ENCODE data around the gene STARD6.

STARD6 gene

GRCh38 chr18:54330768-54331548, 26.7 kb downstream of the STARD6 start:
- TF ChIP-seq, protein P1, sequence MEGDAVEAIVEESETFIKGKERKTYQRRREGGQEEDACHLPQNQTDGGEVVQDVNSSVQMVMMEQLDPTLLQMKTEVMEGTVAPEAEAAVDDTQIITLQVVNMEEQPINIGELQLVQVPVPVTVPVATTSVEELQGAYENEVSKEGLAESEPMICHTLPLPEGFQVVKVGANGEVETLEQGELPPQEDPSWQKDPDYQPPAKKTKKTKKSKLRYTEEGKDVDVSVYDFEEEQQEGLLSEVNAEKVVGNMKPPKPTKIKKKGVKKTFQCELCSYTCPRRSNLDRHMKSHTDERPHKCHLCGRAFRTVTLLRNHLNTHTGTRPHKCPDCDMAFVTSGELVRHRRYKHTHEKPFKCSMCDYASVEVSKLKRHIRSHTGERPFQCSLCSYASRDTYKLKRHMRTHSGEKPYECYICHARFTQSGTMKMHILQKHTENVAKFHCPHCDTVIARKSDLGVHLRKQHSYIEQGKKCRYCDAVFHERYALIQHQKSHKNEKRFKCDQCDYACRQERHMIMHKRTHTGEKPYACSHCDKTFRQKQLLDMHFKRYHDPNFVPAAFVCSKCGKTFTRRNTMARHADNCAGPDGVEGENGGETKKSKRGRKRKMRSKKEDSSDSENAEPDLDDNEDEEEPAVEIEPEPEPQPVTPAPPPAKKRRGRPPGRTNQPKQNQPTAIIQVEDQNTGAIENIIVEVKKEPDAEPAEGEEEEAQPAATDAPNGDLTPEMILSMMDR (IDR thresholded peaks at IDR 0.05; ENCODE audit: low read depth, low read length, missing control alignments), result no peak

GRCh38 chr18:54329787-54330186, 27.9 kb downstream of the STARD6 start:
- Histone ChIP-seq H3K27me3 (replicated peaks) (no peaks in the 10 kb centered on the region), H3K4me3 (ENCODE audit: low read depth, low read length) (no peak overlapping the region), H3K27ac (no peak overlapping the region), H3K36me3 (replicated peaks) (no peaks in the 10 kb centered on the region)
- DNase-seq, result no peak
- in situ Hi-C loops (cut with HindIII; ENCODE audit: low pct_ligation_motif_present, low sequenced_read_pairs), result no loop called here
- TF ChIP-seq, protein P1 (IDR thresholded peaks at IDR 0.05; ENCODE audit: low read depth, low read length, missing control alignments), result no peak

More at GRCh38 chr18:54330768-54331548, 26.7 kb downstream of the STARD6 start:
- in situ Hi-C loops (cut with HindIII; ENCODE audit: low pct_ligation_motif_present, low sequenced_read_pairs), result no loop called here
- H3K27me3 ChIP-seq (replicated peaks), result no peaks in the 10 kb centered on the region
- H3K36me3 ChIP-seq (replicated peaks), result no peaks in the 10 kb centered on the region
- no peak overlapping the region for H3K4me3 ChIP-seq (ENCODE audit: low read depth, low read length)
- no peak for DNase-seq
- no peak overlapping the region for H3K27ac ChIP-seq

DNA sequence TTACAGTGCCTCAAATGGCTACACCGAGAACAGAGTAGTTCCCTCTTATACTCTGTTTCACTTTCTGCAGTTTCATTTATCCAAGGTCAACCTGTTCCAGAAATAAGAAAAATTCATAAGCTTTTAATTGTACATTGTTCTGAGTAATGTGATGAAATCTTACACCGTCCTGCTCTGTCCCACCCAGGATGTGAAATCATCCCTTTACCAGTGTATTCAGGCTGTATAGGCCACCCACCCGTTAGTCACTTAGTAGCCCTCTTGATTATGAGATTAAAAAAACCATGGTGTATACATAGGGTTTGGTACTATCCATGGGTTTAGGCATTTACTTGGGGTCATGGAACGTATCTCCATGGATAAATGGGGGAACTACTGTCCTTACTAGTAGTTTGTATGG, 29.8 kb downstream of the STARD6 start:
- no peak for DNase-seq
- H3K4me3 ChIP-seq (ENCODE audit: low read depth, low read length), result no peak overlapping the region
- in situ Hi-C loops (cut with HindIII; ENCODE audit: low pct_ligation_motif_present, low sequenced_read_pairs), result no loop called here

DNA sequence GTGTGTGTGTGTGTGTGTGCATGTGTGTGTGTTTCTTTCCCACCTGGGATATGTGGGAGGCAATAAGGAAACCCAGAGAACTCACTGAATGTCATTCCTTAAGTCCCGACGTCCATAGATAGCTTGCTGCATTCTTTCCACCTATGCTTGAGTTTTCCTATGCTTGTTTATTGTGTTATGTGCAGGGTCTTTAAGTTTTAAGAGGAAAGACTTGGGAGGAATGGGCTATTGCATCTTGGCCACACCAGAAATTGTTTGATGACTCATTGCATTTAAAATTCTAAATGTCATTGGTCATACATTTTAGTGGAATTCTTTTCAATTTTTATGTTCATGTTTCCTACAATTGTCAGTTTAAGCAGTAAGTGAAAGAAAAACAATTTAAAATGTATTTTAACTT, 33.7 kb downstream of the STARD6 start:
- H3K27ac ChIP-seq, result no peak overlapping the region
- H3K4me3 ChIP-seq (ENCODE audit: low read depth, low read length), result no peak overlapping the region
- TF ChIP-seq, protein P1 (IDR thresholded peaks at IDR 0.05; ENCODE audit: low read depth, low read length, missing control alignments), result no peak
- H3K36me3 ChIP-seq (replicated peaks), result no peaks in the 10 kb centered on the region
- in situ Hi-C loops (cut with HindIII; ENCODE audit: low pct_ligation_motif_present, low sequenced_read_pairs), result no loop called here
- H3K27me3 ChIP-seq (replicated peaks), result no peaks in the 10 kb centered on the region
- no peak for DNase-seq

More for the DNA sequence above, 29.8 kb downstream of the STARD6 start:
- H3K36me3 ChIP-seq (replicated peaks), result no peaks in the 10 kb centered on the region
- no peaks in the 10 kb centered on the region for H3K27me3 ChIP-seq (replicated peaks)
- no peak overlapping the region for H3K27ac ChIP-seq
- TF ChIP-seq, protein P1 (IDR thresholded peaks at IDR 0.05; ENCODE audit: low read depth, low read length, missing control alignments), result no peak

DNA sequence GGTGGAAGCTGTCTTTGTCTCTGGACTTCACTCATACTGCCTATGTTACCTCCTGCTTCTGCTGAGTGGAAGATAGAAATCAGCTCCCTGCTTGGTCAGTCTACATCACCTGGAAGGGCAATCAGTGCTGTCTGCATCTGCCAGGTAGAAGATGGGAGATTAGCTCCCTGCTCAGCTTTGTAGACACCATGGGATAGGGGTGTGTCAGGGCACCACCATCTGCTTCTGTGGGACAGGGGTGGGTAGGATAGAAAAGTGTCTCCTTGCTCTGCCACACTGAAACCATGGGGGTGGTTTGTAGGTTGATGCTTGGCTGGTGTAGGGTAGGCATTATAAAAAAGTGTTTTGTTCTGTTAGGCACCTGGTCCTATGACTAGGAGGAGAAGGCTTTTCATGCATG, 34.1 kb downstream of the STARD6 start:
- in situ Hi-C loops (cut with HindIII; ENCODE audit: low pct_ligation_motif_present, low sequenced_read_pairs), result no loop called here
- TF ChIP-seq, protein P1 (IDR thresholded peaks at IDR 0.05; ENCODE audit: low read depth, low read length, missing control alignments), result no peak
- no peak overlapping the region for H3K4me3 ChIP-seq (ENCODE audit: low read depth, low read length)
- DNase-seq, result no peak
- H3K27ac ChIP-seq, result no peak overlapping the region
- H3K36me3 ChIP-seq (replicated peaks), result no peaks in the 10 kb centered on the region
- no peaks in the 10 kb centered on the region for H3K27me3 ChIP-seq (replicated peaks)
